HepG2 (cell line): Measurements from ENCODE around the gene TUBB3. TPM values are rescaled to one million over a fixed set of nuclear protein-coding genes. Genes with fewer than 3 reads are reported as not detected.

Experiments
- CCDC6 ChIP-seq: sonication (generic); formaldehyde crosslinking; IDR thresholded peaks from 2 replicates; pipeline ENCODE4 v1.8.1; 2022; ENCODE audit warnings: mild to moderate bottlenecking, missing genetic modification reagents, moderate library complexity
- GABPB1 ChIP-seq: IDR thresholded peaks from 2 replicates; pipeline ENCODE4 v1.6.1; 2016; ENCODE audit warnings: mild to moderate bottlenecking, missing genetic modification reagents, moderate library complexity, missing compliant biosample characterization
- ISL2 ChIP-seq: sonication (generic); formaldehyde crosslinking; IDR thresholded peaks from 2 replicates; pipeline ENCODE4 v1.5.0; 2020; ENCODE audit warnings: missing genetic modification reagents
- MXD4 ChIP-seq: IDR thresholded peaks from 2 replicates; pipeline ENCODE4 v1.6.1; 2016; ENCODE audit warnings: mild to moderate bottlenecking, missing biosample characterization, missing genetic modification reagents
- NKX3-1 ChIP-seq: sonication (generic); formaldehyde crosslinking; IDR thresholded peaks from 2 replicates; pipeline ENCODE4 v1.5.0; 2020; ENCODE audit warnings: missing genetic modification reagents
- RBM39 ChIP-seq: fragments of 200-400 bp; formaldehyde crosslinking; IDR thresholded peaks from one replicate; pipeline ENCODE4 v1.6.1; 2018; ENCODE audit warnings: antibody characterized with exemption, mild to moderate bottlenecking, low read depth, low read length; ENCODE audit not compliant: poor library complexity, severe bottlenecking
- SKI ChIP-seq: fragments of 450-650 bp; IDR thresholded peaks from one replicate; pipeline ENCODE4 v1.6.1; 2018; ENCODE audit warnings: mild to moderate bottlenecking; ENCODE audit not compliant: partially characterized antibody
- YEATS4 ChIP-seq: sonication (generic); formaldehyde crosslinking; IDR thresholded peaks from 2 replicates; pipeline ENCODE4 v1.4.0; 2020; ENCODE audit warnings: missing genetic modification reagents, borderline replicate concordance
- ZNF879 ChIP-seq: sonication (generic); formaldehyde crosslinking; IDR thresholded peaks from 2 replicates; pipeline ENCODE4 v1.8.1; 2023; ENCODE audit warnings: missing genetic modification reagents
- polyA plus RNA-seq, 8 experiments: library from polyadenylated mRNA; depleted of rRNA in 3 of 8; stranded (reverse) in 7 of 8; unstranded in 1 of 8; fragments of >200 nt; fragmentation: Illumina TruSeq in 4 of 8; extraction: Trizol in 4 of 8; gene quantifications; 2 replicates each; pipeline versions ENCODE4 v1.2.1 to v1.2.3, GENCODE V29; 2011 to 2016; ENCODE audit warnings: low read depth in 4 of 8, missing spikeins in 1 of 8, mixed read lengths in 1 of 8; ENCODE audit not compliant: insufficient read depth in 1 of 8
- total RNA-seq, 5 experiments: library from RNA; depleted of rRNA; stranded (reverse); fragments of >200 nt; fragmentation: Illumina TruSeq; extraction: Trizol; gene quantifications; 2 replicates each; pipeline ENCODE4 v1.2.3, GENCODE V29; 2016; ENCODE audit warnings: low read depth in 1 of 5
- TF ChIP-seq, protein P1 (sequence below): sonication (generic); formaldehyde crosslinking; IDR thresholded peaks from 2 replicates; pipeline ENCODE4 v1.8.0; 2022; ENCODE audit warnings: mild to moderate bottlenecking, missing genetic modification reagents, borderline replicate concordance
- TF ChIP-seq, protein P2 (sequence below): sonication (generic); formaldehyde crosslinking; IDR thresholded peaks from 2 replicates; pipeline ENCODE4 v1.9.0; 2021; ENCODE audit warnings: missing genetic modification reagents, borderline replicate concordance

TUBB3 gene
- total and polyA plus RNA-seq, 2 of the 13 experiments (the other 11 are each of a cell fraction or from before 2014, with no cell fraction given) = 110 to 185 TPM

DNA sequence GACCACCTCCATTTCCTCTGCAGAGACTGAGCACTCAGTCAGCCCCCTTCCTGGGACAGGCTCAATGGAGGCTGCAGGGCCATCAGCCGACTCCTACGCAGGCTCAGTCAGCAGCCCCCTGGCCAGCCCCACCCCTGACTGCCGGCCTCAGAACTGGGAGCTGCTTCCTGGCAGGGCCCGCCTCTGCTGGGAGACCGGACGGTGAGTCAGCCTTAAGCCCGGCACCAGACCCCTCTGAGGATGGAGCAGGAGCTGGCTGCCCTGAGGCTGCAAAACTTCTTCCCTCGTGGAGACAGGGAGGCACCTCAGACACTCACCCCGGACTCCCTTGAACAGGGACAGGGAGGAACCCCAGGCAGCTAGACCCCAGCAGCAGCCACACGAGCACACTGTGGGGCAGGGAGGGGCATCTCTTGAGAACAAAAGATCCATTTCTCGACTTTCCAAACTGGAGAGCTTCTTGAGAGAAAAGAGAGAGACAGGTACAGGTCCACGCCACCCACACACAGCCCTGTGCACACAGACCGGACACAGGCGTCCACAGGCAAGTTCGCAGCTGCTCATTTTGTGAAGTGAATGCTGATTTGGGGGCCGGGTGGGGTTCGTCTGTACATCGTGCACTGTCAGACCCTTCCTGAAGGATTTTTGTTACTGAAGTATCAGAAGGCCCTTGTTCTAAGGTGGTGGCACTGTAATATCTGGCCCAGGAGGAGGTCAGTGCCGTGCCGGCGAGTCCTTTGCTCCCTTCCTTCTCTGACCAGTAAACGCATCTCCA is 1.3 kb upstream of the TUBB3 start (continued):
- TF ChIP-seq RBM39 (no peak), NKX3-1 (peak; percentile 13; the same call in 1 of the 2 replicates), YEATS4 (CRISPR knock-in tag) (no peak), ZNF879 (CRISPR knock-in tag) (0 out of 2 replicates have a peak, but pooled peaks have one; percentile 1), CCDC6 (no peak), ISL2 (peak; percentile 52), MXD4 (CRISPR knock-in tag) (0 out of 2 replicates have a peak, but pooled peaks have one; percentile 64), SKI (peak; percentile 57), GABPB1 (CRISPR knock-in tag) (peak; percentile 75)
- TF ChIP-seq, protein P1, sequence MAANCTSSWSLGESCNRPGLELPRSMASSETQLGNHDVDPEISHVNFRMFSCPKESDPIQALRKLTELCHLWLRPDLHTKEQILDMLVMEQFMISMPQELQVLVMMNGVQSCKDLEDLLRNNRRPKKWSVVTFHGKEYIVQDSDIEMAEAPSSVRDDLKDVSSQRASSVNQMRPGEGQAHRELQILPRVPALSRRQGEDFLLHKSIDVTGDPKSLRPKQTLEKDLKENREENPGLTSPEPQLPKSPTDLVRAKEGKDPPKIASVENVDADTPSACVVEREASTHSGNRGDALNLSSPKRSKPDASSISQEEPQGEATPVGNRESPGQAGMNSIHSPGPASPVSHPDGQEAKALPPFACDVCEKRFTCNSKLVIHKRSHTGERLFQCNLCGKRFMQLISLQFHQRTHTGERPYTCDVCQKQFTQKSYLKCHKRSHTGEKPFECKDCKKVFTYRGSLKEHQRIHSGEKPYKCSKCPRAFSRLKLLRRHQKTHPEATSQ (CRISPR knock-in tag) = 0 out of 2 replicates have a peak, but pooled peaks have one; percentile 16
- TF ChIP-seq, protein P2, sequence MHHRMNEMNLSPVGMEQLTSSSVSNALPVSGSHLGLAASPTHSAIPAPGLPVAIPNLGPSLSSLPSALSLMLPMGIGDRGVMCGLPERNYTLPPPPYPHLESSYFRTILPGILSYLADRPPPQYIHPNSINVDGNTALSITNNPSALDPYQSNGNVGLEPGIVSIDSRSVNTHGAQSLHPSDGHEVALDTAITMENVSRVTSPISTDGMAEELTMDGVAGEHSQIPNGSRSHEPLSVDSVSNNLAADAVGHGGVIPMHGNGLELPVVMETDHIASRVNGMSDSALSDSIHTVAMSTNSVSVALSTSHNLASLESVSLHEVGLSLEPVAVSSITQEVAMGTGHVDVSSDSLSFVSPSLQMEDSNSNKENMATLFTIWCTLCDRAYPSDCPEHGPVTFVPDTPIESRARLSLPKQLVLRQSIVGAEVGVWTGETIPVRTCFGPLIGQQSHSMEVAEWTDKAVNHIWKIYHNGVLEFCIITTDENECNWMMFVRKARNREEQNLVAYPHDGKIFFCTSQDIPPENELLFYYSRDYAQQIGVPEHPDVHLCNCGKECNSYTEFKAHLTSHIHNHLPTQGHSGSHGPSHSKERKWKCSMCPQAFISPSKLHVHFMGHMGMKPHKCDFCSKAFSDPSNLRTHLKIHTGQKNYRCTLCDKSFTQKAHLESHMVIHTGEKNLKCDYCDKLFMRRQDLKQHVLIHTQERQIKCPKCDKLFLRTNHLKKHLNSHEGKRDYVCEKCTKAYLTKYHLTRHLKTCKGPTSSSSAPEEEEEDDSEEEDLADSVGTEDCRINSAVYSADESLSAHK (CRISPR knock-in tag) = no peak
